Uterus (tissue), 2 donors: Measurements from ENCODE around the gene RIIAD1.

Source experiments
- CTCF ChIP-seq, 4 experiments: fragments of 200-600 bp in 2 of 4; fragments of 450-650 bp in 2 of 4; sonication (generic) in 2 of 4; IDR thresholded peaks; one replicate each; pipeline ENCODE4 v1.5.1; 2016 to 2019; ENCODE audit warnings: antibody characterized with exemption in 4 of 4, mild to moderate bottlenecking in 2 of 4, moderate library complexity in 1 of 4
- POLR2A ChIP-seq, 2 donors: fragments of 450-650 bp; IDR thresholded peaks; one replicate each; pipeline ENCODE4 v1.6.1; 2016; ENCODE audit warnings: antibody characterized with exemption in 2 of 2, mild to moderate bottlenecking in 1 of 2, moderate library complexity in 1 of 2

GRCh38 chr1:151711044-151711800 is 10.1 kb upstream of the RIIAD1 start:
- TF ChIP-seq CTCF (IDR thresholded peaks at IDR 0.05) (no peak), POLR2A (IDR thresholded peaks at IDR 0.05) (no peak)
